T-helper 1 cell treated with Interleukin-12 subunit alpha and Interleukin-12 subunit beta and Interleukin-4 antibody, amounts not matched to agents 30 μg/mL and 1 μg/mL, for 36 hours (primary cell): Measurements from ENCODE around the gene ZFHX3.

Experiments used
- H3K27ac Mint-ChIP-seq: one replicate; pipeline ENCODE4 v1.8.0; 2021; ENCODE audit warnings: mild to moderate bottlenecking, mixed read lengths
- H3K27me3 Mint-ChIP-seq: one replicate; pipeline ENCODE4 v1.8.0; 2021; ENCODE audit warnings: low read depth, mixed read lengths
- H3K36me3 Mint-ChIP-seq: one replicate; pipeline ENCODE4 v1.8.0; 2021; ENCODE audit warnings: low read depth, mixed read lengths
- H3K4me1 Mint-ChIP-seq: one replicate; pipeline ENCODE4 v1.8.0; 2021; ENCODE audit warnings: low read depth, mixed read lengths
- H3K4me3 Mint-ChIP-seq: one replicate; pipeline ENCODE4 v1.8.0; 2021; ENCODE audit warnings: mild to moderate bottlenecking, moderate library complexity, mixed read lengths
- H3K9me3 Mint-ChIP-seq: one replicate; pipeline ENCODE4 v1.8.0; 2021; ENCODE audit warnings: mixed read lengths

Gene ZFHX3

DNA sequence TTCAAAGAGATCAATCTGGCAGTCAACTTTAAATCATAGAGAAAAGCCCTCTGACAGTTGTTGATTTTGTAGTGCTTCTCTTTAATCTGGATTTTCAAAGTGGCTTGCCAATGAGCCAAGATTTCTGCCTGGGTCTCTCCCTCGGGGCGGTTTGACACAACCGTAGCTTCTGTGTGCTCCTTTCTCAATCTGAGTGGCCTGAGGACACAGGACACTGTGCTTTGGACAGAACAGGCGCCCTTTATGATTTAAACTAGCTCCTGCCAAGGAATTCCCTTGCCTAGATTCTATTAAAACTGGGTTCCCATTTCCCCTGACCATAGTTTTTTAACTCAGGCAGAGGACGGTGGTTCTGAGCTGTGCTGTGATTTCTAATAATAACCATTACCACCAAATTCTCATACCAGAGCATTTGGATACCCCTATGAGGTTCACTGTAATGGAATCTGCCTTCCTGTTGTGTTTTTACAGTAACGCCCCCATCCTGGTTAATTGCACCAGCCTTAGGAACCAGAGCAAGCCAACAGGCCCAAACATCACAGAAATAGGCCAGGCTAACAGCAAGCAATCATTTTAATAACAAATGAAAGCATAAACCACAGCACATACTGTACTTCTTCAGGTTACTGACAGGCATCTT lies 4.0 kb downstream of the ZFHX3 start:
- no peak overlapping the region for H3K4me3 Mint-ChIP-seq
- H3K9me3 Mint-ChIP-seq = no peaks in the 10 kb centered on the region
- peaks cover 48% of the 10 kb centered on the region for H3K27me3 Mint-ChIP-seq
- H3K27ac Mint-ChIP-seq = no peak overlapping the region
- H3K36me3 Mint-ChIP-seq = no peaks in the 10 kb centered on the region
- peaks cover 6% of the 10 kb centered on the region for H3K4me1 Mint-ChIP-seq

GRCh38 chr16:73042807-73043206 lies 5.1 kb downstream of the ZFHX3 start:
- peaks cover 50% of the 10 kb centered on the region for H3K27me3 Mint-ChIP-seq
- no peaks in the 10 kb centered on the region for H3K9me3 Mint-ChIP-seq
- H3K27ac Mint-ChIP-seq = no peak overlapping the region
- peaks cover 3% of the 10 kb centered on the region for H3K4me1 Mint-ChIP-seq
- no peaks in the 10 kb centered on the region for H3K36me3 Mint-ChIP-seq
- no peak overlapping the region for H3K4me3 Mint-ChIP-seq

DNA sequence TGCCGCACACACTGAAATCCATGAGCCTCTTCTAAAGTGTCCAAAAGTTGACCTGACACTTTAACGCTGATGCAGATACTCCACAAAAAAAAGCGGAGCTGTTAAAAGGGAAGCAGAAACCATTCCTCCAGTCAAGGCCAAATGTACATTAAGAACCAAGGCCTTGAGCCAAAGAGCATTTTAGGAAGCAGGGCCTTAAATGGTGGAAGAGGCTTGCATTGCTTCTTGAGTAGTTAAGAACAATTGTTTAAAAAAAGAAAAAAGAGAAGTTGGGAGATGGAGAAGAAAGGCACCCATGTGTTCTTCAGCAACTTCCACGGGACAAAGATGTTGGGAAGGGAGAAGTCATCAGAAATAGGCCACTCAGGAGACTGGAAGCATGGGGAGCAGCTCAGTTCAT lies 6.3 kb downstream of the ZFHX3 start:
- Mint-ChIP-seq H3K27me3 (peaks cover 53% of the 10 kb centered on the region), H3K27ac (no peak overlapping the region), H3K9me3 (no peaks in the 10 kb centered on the region), H3K36me3 (no peaks in the 10 kb centered on the region), H3K4me3 (no peak overlapping the region), H3K4me1 (no peaks in the 10 kb centered on the region)

DNA sequence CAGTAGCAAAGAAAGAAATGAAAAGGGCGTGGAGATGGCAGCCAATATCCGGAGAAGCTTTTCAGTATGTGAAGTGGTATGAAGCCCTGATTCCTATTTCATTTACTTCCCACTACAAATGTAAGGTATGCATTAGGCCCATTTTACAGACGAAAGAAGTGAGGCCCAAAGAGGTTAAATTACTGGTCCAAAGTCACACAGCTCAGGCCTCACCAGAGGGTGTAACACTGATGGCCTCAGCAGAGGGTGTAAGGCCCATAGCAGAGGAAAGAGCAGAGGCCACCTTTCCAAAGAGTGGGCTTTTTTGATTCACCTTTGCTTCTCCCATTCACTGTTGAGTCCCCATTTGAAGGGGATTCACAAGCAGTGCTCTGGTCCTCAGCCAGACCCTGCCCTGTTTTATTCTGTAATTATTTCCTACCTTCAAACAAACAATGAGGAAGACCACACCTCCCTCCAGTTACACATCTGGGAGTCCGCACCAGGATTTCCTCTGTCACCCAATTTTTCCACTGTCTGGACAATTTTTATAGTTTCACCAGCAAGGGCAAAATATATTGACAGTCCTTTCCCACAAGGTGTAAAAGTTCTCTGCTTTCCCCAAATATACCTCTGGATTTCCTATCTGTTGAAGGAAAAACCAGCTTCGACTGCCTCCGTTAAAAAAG lies 7.1 kb downstream of the ZFHX3 start:
- no peaks in the 10 kb centered on the region for H3K9me3 Mint-ChIP-seq
- no peaks in the 10 kb centered on the region for H3K36me3 Mint-ChIP-seq
- peaks cover 51% of the 10 kb centered on the region for H3K27me3 Mint-ChIP-seq
- no peak overlapping the region for H3K4me3 Mint-ChIP-seq
- no peak overlapping the region for H3K27ac Mint-ChIP-seq
- H3K4me1 Mint-ChIP-seq = no peaks in the 10 kb centered on the region

DNA sequence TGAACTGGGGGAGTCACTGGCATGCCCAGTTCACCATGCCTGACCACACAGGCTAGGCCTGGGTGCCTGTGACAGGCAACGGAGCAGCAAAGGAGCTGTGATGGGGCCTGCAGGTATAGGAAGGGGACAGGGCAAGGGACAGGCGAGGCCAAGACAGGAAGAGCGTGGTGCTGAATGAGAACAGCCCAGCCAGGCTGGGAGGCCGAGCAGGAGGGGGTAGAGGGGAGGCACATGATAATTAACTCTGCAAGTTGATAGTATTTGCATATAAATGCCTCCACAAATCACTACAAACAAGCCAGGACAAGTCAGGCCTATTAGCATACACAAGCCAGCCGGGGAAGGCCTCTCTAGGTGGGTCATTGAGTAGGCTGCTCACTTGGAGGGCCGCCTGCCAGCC lies 7.8 kb downstream of the ZFHX3 start:
- peaks cover 47% of the 10 kb centered on the region for H3K27me3 Mint-ChIP-seq
- H3K4me1 Mint-ChIP-seq = no peaks in the 10 kb centered on the region
- no peak overlapping the region for H3K4me3 Mint-ChIP-seq
- no peaks in the 10 kb centered on the region for H3K36me3 Mint-ChIP-seq
- no peak overlapping the region for H3K27ac Mint-ChIP-seq
- H3K9me3 Mint-ChIP-seq = no peaks in the 10 kb centered on the region

DNA sequence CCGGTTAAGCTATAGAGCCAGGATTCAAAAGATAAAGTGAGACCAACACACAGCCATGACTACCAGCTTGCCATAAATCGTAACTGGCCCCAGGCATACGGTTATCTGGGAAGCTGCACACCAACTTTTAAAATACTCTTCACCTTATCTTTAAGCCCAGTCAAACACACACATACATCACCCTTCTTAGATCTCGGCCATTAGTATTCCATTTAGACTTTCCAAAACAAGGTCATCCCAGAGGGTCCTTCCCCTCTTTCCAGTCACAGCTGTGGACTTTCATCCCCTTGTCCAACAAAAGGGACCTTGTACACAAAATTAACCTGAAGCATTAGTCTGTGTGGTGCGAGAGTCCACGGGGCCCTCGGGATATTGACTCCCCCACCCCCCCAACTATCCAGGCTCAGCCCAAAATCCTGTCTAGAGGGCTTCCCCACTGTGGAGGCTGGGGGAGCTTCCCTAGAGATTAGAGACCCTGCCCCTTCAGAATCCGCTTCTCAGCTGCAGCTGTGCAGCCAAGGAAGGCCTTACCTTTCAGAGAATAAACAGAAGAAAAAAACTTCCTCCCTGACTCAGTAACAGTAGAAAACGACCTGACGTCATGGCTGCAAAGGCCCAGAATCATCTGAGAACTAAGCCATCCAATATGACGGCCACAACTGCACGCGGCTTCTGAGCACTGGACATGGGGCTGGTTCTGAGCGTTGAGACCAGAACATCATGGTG lies 9.9 kb downstream of the ZFHX3 start:
- H3K4me1 Mint-ChIP-seq = peaks cover 3% of the 10 kb centered on the region
- H3K36me3 Mint-ChIP-seq = no peaks in the 10 kb centered on the region
- no peak overlapping the region for H3K27ac Mint-ChIP-seq
- peaks cover 45% of the 10 kb centered on the region for H3K27me3 Mint-ChIP-seq
- H3K9me3 Mint-ChIP-seq = no peaks in the 10 kb centered on the region
- H3K4me3 Mint-ChIP-seq = no peak overlapping the region

GRCh38 chr16:73037331-73037745 lies 10.6 kb downstream of the ZFHX3 start:
- peaks cover 3% of the 10 kb centered on the region for H3K4me1 Mint-ChIP-seq

GRCh38 chr16:73036074-73036826 lies 11.7 kb downstream of the ZFHX3 start:
- H3K36me3 Mint-ChIP-seq = no peaks in the 10 kb centered on the region
- no peak overlapping the region for H3K4me3 Mint-ChIP-seq
- no peaks in the 10 kb centered on the region for H3K9me3 Mint-ChIP-seq
- no peak overlapping the region for H3K27ac Mint-ChIP-seq
- peaks cover 33% of the 10 kb centered on the region for H3K27me3 Mint-ChIP-seq
- peaks cover 3% of the 10 kb centered on the region for H3K4me1 Mint-ChIP-seq

More at GRCh38 chr16:73037331-73037745, 10.6 kb downstream of the ZFHX3 start:
- H3K27me3 Mint-ChIP-seq = peaks cover 39% of the 10 kb centered on the region
- no peak overlapping the region for H3K4me3 Mint-ChIP-seq
- H3K36me3 Mint-ChIP-seq = no peaks in the 10 kb centered on the region
- H3K9me3 Mint-ChIP-seq = no peaks in the 10 kb centered on the region
- H3K27ac Mint-ChIP-seq = no peak overlapping the region

DNA sequence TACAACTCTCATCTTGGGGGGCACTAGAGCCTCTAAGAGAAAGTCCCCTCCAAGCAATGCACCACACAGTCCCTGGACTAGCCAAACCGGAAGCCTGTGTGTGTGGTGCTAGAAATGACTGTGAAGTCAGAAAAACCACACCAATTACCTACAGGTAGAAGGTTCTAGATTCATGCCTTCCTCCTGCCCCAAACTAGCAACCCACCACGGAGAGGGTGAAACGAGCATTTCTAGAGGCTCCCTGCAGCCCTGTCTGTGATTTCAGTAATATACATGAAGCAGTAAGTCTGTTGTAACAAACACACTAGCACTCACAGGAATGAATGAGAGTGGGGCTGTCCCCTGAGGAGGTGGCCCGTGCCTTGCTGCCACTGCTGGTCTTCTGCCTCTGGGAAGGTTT lies 13.6 kb downstream of the ZFHX3 start:
- Mint-ChIP-seq H3K27me3 (peaks cover 36% of the 10 kb centered on the region), H3K9me3 (no peaks in the 10 kb centered on the region), H3K4me1 (peaks cover 3% of the 10 kb centered on the region), H3K27ac (no peak overlapping the region), H3K4me3 (no peak overlapping the region), H3K36me3 (no peaks in the 10 kb centered on the region)

DNA sequence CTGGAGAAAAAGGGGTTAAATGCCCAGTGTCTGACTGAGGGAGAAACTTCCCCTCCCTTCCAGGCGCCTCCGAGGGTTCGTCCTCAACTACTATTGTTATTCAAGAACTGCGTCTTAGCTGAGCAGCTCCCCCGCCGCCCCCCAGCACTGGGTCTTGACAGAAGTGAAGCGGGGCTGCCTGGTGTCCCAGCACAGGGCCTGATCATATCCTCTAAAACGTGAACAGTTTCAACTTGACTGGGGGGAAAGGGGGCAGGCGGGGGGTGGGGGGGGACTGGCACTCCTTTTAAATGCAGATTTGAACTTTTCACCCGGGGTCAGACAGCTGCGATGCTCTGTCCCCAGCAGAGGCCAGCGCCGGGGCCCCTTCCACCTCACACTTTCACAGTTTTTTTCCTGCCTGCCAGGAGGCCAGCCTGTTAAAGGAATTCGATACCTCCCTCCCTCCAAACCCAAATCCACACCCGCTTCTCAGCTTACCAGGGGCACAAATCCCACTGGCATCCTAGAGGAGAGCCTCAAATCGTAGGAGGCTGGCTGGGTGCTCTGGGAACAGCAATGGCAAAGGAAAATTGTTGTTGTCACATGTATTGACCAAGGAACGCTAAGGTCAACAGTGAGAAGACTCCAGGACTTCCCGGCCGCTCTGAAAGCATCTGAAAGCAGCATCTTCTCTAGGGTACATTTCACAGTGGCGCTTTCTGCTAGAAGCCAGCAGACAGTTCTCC lies 14.5 kb downstream of the ZFHX3 start:
- Mint-ChIP-seq H3K4me3 (no peak overlapping the region), H3K4me1 (peaks cover 3% of the 10 kb centered on the region), H3K9me3 (no peaks in the 10 kb centered on the region), H3K27me3 (peaks cover 36% of the 10 kb centered on the region), H3K36me3 (no peaks in the 10 kb centered on the region), H3K27ac (no peak overlapping the region)

DNA sequence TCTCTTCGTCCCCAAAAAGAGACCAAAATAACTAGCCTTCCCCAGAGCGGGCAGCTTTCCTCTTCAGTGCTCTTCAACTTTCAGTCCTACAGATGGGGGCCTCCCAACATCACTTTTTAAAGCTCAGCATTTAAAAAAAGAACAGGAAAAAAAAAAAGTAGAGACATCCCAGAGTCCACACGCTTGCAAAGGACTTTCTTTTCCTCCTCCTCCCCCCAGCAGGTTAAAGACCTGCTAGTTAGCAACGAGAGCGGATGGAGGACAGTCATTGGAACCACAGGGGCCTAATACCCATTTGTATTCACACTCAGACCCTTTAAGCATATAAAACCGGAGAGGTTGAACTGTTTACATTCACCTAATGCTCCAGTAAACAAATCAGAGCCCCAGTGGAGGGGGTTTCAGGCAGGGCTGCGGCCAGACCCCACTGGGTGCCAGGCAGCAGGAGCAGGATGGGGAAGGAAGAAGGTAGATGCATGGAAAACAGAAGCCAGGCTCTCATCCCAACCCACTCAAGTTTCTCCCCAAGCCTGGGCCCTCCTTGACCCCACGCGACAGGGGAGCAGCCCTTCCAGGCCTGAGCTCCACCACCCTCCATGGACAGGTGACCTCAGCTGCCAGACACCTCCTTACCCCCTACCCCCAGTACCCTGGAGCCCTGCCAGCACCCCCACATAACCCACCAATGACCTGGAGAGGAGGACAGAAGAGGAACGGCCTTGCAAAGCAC lies 15.2 kb downstream of the ZFHX3 start:
- peaks cover 32% of the 10 kb centered on the region for H3K27me3 Mint-ChIP-seq
- H3K4me1 Mint-ChIP-seq = peaks cover 3% of the 10 kb centered on the region
- no peaks in the 10 kb centered on the region for H3K9me3 Mint-ChIP-seq
- no peak overlapping the region for H3K27ac Mint-ChIP-seq
- no peak overlapping the region for H3K4me3 Mint-ChIP-seq
- no peaks in the 10 kb centered on the region for H3K36me3 Mint-ChIP-seq

- H3K4me1 Mint-ChIP-seq = peaks cover 3% of the 10 kb centered on the region
- H3K9me3 Mint-ChIP-seq = no peaks in the 10 kb centered on the region
- peaks cover 25% of the 10 kb centered on the region for H3K27me3 Mint-ChIP-seq
- H3K36me3 Mint-ChIP-seq = no peaks in the 10 kb centered on the region
- no peak overlapping the region for H3K4me3 Mint-ChIP-seq
- no peak overlapping the region for H3K27ac Mint-ChIP-seq
Observed at GRCh38 chr16:73031984-73032383, 15.9 kb downstream of the ZFHX3 start.

DNA sequence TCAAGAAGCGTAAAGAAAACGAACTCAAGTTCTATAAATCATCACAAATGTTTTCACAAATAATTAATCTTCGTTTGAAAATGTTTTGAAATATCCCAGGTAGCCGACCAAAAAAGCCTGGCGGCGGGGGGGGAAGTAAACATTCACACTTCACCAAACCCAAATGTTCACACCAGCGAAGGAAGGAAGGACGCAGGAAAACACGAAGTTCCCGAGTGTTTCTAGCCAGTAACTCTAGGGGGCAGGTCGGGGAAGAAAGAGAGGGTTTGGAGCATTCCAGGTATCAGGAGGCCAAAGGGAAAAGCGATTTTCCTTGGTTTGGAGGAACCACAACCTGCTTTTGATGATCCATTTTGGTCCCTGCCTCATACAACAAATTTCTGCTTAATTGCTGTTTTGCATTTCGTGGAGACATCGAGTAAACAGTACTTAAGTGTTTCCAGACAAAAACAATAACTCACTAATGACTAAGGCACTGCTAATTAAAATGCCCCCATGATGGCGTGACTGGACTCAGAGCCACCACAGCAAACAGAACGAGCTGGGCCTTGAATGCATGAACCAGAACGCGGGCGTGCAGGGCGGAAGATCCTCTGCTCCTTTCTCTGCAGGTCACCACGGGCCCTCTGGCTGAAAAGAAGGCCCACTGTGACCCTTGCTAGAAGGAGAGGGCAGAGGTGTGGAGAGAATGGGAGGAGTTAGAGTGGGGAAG lies 16.6 kb downstream of the ZFHX3 start:
- peaks cover 20% of the 10 kb centered on the region for H3K27me3 Mint-ChIP-seq
- H3K4me3 Mint-ChIP-seq = no peak overlapping the region
- no peak overlapping the region for H3K27ac Mint-ChIP-seq
- H3K9me3 Mint-ChIP-seq = no peaks in the 10 kb centered on the region
- H3K4me1 Mint-ChIP-seq = peaks cover 3% of the 10 kb centered on the region
- no peaks in the 10 kb centered on the region for H3K36me3 Mint-ChIP-seq
